22Rv1 (cell line): ENCODE measurements around the gene KLC1.
"Not testable (repeated sequence)": the region's sequence is repeated elsewhere in the genome, so short reads cannot be mapped to it uniquely, and the experiment has no call there.

Experiments
- H3K27ac ChIP-seq: fragments of 450-650 bp; 2 replicates; pipeline ENCODE4 v1.5.1; 2017
- ZFX ChIP-seq: fragments of 450-650 bp; IDR thresholded peaks from 2 replicates; pipeline ENCODE4 v1.6.1; 2017; ENCODE audit warnings: antibody characterized with exemption, borderline replicate concordance
- TF ChIP-seq, protein P1 (sequence below): fragments of 450-650 bp; IDR thresholded peaks from 2 replicates; pipeline ENCODE4 v1.5.1; 2017; ENCODE audit warnings: mild to moderate bottlenecking

Gene KLC1

GRCh38 chr14:103641161-103641560 is 12.2 kb downstream of the KLC1 start:
- TF ChIP-seq ZFX: no peak
- TF ChIP-seq, protein P1, sequence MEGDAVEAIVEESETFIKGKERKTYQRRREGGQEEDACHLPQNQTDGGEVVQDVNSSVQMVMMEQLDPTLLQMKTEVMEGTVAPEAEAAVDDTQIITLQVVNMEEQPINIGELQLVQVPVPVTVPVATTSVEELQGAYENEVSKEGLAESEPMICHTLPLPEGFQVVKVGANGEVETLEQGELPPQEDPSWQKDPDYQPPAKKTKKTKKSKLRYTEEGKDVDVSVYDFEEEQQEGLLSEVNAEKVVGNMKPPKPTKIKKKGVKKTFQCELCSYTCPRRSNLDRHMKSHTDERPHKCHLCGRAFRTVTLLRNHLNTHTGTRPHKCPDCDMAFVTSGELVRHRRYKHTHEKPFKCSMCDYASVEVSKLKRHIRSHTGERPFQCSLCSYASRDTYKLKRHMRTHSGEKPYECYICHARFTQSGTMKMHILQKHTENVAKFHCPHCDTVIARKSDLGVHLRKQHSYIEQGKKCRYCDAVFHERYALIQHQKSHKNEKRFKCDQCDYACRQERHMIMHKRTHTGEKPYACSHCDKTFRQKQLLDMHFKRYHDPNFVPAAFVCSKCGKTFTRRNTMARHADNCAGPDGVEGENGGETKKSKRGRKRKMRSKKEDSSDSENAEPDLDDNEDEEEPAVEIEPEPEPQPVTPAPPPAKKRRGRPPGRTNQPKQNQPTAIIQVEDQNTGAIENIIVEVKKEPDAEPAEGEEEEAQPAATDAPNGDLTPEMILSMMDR: no peak
- no peak overlapping the region for H3K27ac ChIP-seq

DNA sequence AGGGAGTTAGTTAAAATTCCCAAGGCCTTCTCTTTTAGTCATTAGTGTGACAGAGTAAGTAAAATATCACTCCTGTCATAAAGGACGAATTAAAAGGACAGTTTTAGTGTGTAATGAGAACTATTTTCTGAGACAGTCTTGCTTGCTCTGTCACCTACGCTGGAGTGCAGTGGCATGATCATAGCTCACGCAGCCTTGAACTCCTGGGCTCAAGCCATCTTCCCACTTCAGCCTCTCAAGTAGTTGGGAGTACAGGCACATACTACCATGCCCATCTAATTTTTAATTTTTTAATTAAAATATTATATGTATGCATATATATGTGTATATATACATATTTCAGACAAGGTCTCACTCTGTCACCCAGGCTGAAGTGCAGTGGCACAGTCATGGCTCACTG is 17.2 kb downstream of the KLC1 start:
- no peak overlapping the region for H3K27ac ChIP-seq
- no peak for TF ChIP-seq ZFX
- TF ChIP-seq, protein P1: no peak

- no peak overlapping the region for H3K27ac ChIP-seq
- TF ChIP-seq, protein P1: no peak
Measured at GRCh38 chr14:103649001-103649400, 20.0 kb downstream of the KLC1 start.

- no peak overlapping the region for H3K27ac ChIP-seq
- TF ChIP-seq, protein P1: no peak
- no peak for TF ChIP-seq ZFX
Measured at GRCh38 chr14:103650213-103650612, 21.2 kb downstream of the KLC1 start.

GRCh38 chr14:103651585-103651984 is 22.6 kb downstream of the KLC1 start:
- no peak overlapping the region for H3K27ac ChIP-seq
- TF ChIP-seq ZFX: no peak
- TF ChIP-seq, protein P1: no peak

DNA sequence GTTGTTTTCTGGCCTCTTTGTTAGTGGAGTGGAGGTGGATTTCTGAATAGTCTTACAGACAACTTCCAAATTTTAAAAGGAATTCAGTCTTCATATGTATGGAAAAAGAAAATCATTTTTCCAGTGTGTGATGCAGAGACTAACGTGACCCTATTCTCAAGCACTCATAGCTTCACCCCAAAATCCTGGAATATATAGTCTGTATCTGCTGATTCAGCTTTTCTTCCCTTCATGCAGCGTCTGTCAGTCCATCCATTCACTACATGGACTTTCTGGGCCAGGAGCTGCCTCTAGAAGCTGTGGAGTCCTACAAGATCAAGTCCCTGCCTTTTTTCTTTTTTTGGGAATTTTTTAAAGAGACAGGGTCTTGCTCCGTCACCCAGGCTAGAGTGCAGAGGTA is 23.8 kb downstream of the KLC1 start:
- H3K27ac ChIP-seq: no peak overlapping the region
- TF ChIP-seq ZFX: no peak
- TF ChIP-seq, protein P1: no peak

DNA sequence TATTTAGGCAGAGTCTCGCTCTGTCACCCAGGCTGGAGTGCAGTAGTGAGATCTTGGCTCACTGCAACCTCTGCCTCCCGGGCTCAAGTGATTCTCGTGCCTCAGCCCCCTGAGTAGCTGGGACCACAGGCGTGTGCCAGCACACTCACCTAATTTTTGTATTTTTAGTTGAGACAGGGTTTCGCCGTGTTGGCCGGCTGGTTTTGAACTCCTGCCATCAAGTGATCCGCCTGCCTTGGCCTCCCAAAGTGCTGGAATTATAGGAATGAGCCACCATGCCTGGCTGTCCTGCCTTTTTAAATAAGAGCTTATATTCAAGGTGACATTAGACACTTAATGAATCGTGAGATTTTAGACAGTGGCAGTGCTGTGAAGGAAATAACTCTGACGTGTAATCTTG is 24.3 kb downstream of the KLC1 start:
- not testable (repeated sequence) for H3K27ac ChIP-seq

GRCh38 chr14:103653805-103654204 is 24.8 kb downstream of the KLC1 start:
- H3K27ac ChIP-seq: no peak overlapping the region
- TF ChIP-seq, protein P1: no peak
- TF ChIP-seq ZFX: no peak
